ENCODE data around the gene GLT8D2. TPM values are rescaled to one million over a fixed set of nuclear protein-coding genes. Genes with fewer than 3 reads are reported as not detected.
"Not testable (repeated sequence)": the region's sequence is repeated elsewhere in the genome, so short reads cannot be mapped to it uniquely, and the experiment has no call there.

GLT8D2 gene
- total RNA-seq, 4 donors from 2014 or later, result 0.41 to 4.0 (median 1.1) TPM

DNA sequence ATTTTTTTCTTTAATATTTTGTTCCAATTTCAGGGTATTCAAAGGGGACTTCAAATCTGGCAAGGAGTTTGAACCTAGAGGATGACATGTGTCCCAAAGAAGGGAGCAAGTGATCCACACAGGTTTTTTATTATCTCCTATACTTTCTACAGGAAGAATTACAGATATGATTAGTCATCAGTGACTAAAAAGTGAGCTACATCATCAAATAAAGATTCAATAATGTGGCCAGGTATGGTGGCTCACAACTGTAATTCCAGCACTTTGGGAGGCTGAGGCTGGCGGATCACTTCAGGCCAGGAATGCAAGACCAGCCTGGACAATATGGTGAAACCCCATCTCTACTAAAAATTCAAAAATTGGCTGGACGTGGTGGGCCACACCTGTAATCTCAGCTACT, 24.2 kb downstream of the GLT8D2 start:
- intact Hi-C loops (cut with DNase I; ENCODE audit: low total_unique reads) (no loop called here), in situ Hi-C loops (cut with MboI; ENCODE audit: low sequenced_read_pairs in 4 of 4) (no loop called here)
- DNase-seq, result no peak

DNA sequence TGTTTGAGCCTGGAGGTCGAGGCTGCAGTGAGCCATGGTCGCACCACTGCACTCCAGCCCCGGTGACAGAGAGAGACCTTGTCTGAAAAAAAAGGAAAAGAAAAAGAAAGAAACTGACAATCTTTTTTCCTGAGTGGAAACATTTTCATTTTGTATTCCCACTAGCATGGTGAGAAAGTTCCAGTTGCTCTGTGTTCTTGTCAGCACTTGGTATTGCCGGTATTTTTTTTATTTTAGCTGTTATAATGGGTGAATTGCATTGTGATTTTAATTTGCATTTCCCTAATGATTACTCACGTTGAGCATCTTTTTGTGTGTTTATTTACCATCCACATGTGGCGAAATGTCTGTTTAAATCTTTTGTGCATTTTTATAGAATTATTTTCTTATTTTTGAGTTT, 25.6 kb downstream of the GLT8D2 start:
- H3K36me3 ChIP-seq, result no peaks in the 10 kb centered on the region
- H3K27me3 ChIP-seq, result peaks cover 0 to 3% (median 0%) of the 10 kb centered on the region in 3 donors
- TF ChIP-seq, protein P1, sequence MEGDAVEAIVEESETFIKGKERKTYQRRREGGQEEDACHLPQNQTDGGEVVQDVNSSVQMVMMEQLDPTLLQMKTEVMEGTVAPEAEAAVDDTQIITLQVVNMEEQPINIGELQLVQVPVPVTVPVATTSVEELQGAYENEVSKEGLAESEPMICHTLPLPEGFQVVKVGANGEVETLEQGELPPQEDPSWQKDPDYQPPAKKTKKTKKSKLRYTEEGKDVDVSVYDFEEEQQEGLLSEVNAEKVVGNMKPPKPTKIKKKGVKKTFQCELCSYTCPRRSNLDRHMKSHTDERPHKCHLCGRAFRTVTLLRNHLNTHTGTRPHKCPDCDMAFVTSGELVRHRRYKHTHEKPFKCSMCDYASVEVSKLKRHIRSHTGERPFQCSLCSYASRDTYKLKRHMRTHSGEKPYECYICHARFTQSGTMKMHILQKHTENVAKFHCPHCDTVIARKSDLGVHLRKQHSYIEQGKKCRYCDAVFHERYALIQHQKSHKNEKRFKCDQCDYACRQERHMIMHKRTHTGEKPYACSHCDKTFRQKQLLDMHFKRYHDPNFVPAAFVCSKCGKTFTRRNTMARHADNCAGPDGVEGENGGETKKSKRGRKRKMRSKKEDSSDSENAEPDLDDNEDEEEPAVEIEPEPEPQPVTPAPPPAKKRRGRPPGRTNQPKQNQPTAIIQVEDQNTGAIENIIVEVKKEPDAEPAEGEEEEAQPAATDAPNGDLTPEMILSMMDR (IDR thresholded peaks at IDR 0.05 in 4 of 5, conservative IDR thresholded peaks at IDR 0.05 in 1 of 5), result no peak
- no peak for TF ChIP-seq POLR2A (IDR thresholded peaks at IDR 0.05)
- intact Hi-C loops (cut with DNase I; ENCODE audit: low total_unique reads) (no loop called here), in situ Hi-C loops (cut with MboI; ENCODE audit: low sequenced_read_pairs in 4 of 4) (no loop called here)
- DNase-seq (no peak), ATAC-seq (no peak)
- H3K27ac ChIP-seq, result no peak overlapping the region
- no peak overlapping the region for H3K4me3 ChIP-seq
- no peaks in the 10 kb centered on the region for H3K4me1 ChIP-seq
- no peaks in the 10 kb centered on the region for H3K9me3 ChIP-seq

More for the DNA sequence above, 24.2 kb downstream of the GLT8D2 start:
- Histone ChIP-seq H3K36me3 (no peaks in the 10 kb centered on the region), H3K27me3 (peaks cover 0 to 3% (median 0%) of the 10 kb centered on the region in 3 donors), H3K27ac (no peak overlapping the region), H3K9me3 (no peaks in the 10 kb centered on the region), H3K4me1 (no peaks in the 10 kb centered on the region), H3K4me3 (no peak overlapping the region)
- TF ChIP-seq, protein P1 (IDR thresholded peaks at IDR 0.05 in 4 of 5, conservative IDR thresholded peaks at IDR 0.05 in 1 of 5), result no peak
- no peak for TF ChIP-seq POLR2A (IDR thresholded peaks at IDR 0.05)
- ATAC-seq, result no peak

DNA sequence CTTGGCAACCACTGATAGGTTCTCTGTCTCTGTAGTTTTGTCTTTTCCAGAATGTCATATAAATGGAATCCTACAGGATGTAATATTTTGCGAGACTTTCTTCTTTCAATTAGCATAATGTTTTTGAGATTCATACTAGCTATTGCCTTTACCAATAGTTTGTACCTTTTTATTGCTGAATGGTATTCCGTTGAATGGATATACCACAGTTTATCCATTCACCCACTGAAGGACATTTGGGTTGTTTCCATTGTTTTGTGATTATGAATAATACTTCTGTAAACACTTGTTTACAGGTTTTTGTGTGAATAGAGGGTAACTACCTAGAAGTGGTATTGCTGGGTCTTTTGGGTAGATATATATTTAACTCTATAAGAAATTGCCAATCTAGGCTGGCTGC, 26.3 kb downstream of the GLT8D2 start:
- Histone ChIP-seq H3K4me3 (no peak overlapping the region), H3K27me3 (peaks cover 0 to 3% (median 0%) of the 10 kb centered on the region in 3 donors), H3K36me3 (no peaks in the 10 kb centered on the region), H3K27ac (no peak overlapping the region), H3K9me3 (no peaks in the 10 kb centered on the region), H3K4me1 (no peaks in the 10 kb centered on the region)
- DNase-seq, result no peak
- intact Hi-C loops (cut with DNase I; ENCODE audit: low total_unique reads) (no loop called here), in situ Hi-C loops (cut with MboI; ENCODE audit: low sequenced_read_pairs in 4 of 4) (no loop called here)
- ATAC-seq, result no peak
- TF ChIP-seq POLR2A (IDR thresholded peaks at IDR 0.05), result no peak
- TF ChIP-seq, protein P1 (IDR thresholded peaks at IDR 0.05 in 4 of 5, conservative IDR thresholded peaks at IDR 0.05 in 1 of 5), result no peak

DNA sequence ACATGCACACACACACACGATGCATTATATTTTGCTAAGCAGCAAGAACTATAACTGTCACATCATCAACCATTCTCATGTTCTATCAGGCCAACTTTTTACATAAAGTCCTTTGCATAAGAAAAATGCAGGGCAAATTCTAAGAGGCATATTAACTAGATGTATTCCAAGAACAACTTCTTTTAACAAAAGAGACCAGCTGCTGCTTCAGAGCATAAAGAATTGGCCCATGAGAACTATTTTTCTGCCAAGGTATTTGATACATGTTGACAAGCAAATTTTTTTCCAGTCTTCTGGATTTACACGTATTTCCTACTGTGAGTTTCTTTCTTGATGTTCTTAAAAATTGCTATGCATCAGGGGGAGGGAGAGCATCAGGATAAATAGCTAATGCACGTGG, 27.2 kb downstream of the GLT8D2 start:
- in situ Hi-C loops (cut with MboI; ENCODE audit: low sequenced_read_pairs in 4 of 4), result no loop called here
- no peaks in the 10 kb centered on the region for H3K36me3 ChIP-seq
- intact Hi-C loops (cut with DNase I; ENCODE audit: low total_unique reads), result no loop called here

GRCh38 chr12:104021862-104022261, 28.1 kb downstream of the GLT8D2 start:
- H3K36me3 ChIP-seq; H3K4me1 ChIP-seq; intact Hi-C loops (cut with DNase I; ENCODE audit: low total_unique reads); DNase-seq; H3K27me3 ChIP-seq; H3K27ac ChIP-seq; H3K9me3 ChIP-seq; ATAC-seq; in situ Hi-C loops (cut with MboI; ENCODE audit: low sequenced_read_pairs in 4 of 4); H3K4me3 ChIP-seq: not testable (repeated sequence)

More for the DNA sequence above, 27.2 kb downstream of the GLT8D2 start:
- no peak for ATAC-seq
- Histone ChIP-seq H3K27ac (no peak overlapping the region), H3K9me3 (no peaks in the 10 kb centered on the region), H3K27me3 (peaks cover 0 to 3% (median 0%) of the 10 kb centered on the region in 3 donors), H3K4me3 (no peak overlapping the region), H3K4me1 (no peaks in the 10 kb centered on the region)
- no peak for DNase-seq
- TF ChIP-seq, protein P1 (IDR thresholded peaks at IDR 0.05 in 4 of 5, conservative IDR thresholded peaks at IDR 0.05 in 1 of 5), result no peak
- no peak for TF ChIP-seq POLR2A (IDR thresholded peaks at IDR 0.05)
